Testis (tissue), 3 donors: Measurements from ENCODE around the gene STYXL2. TPM values are rescaled to one million over a fixed set of nuclear protein-coding genes. Genes with fewer than 3 reads are reported as not detected.
A peak's percentile ranks its signal among the peaks of the same experiment; 100 is the strongest.

ENCODE experiments used
- DNase-seq: peaks from one replicate; pipeline ENCODE4 v3.0.0-alpha.2; 2019
- H3K27ac ChIP-seq, 2 donors: fragments of 200-600 bp; sonication (generic); one replicate each; pipeline ENCODE4 v1.5.1; 2019
- H3K27me3 ChIP-seq: fragments of 200-600 bp; sonication (generic); one replicate; pipeline ENCODE4 v1.5.1; 2019
- H3K36me3 ChIP-seq: fragments of 200-600 bp; sonication (generic); one replicate; pipeline ENCODE4 v1.5.1; 2017; ENCODE audit warnings: low read depth; ENCODE audit errors: missing control alignments
- H3K4me1 ChIP-seq: fragments of 200-600 bp; sonication (generic); one replicate; pipeline ENCODE4 v1.5.1; 2019
- H3K4me3 ChIP-seq, 2 donors: fragments of 200-600 bp; sonication (generic); one replicate each; pipeline ENCODE4 v1.5.1; 2017 to 2019
- H3K9me3 ChIP-seq: fragments of 200-600 bp; sonication (generic); one replicate; pipeline ENCODE4 v1.5.1; 2017
- POLR2A ChIP-seq: fragments of 450-650 bp; IDR thresholded peaks from one replicate; pipeline ENCODE4 v1.6.1; 2017; ENCODE audit warnings: antibody characterized with exemption, mild to moderate bottlenecking, moderate library complexity
- WGBS, 2 donors: methylation state at CpG; one replicate each; pipeline ENCODE4 v1.1.5; 2018; 5-methylcytosine and 5-hydroxymethylcytosine counted together
- intact Hi-C: fragments of 100-400 bp; cut with DNase I; formaldehyde crosslinking; loops from one replicate; pipeline ENCODE4 v1.15.1; 2023; ENCODE audit warnings: low total_unique reads
- polyA plus RNA-seq: library from polyadenylated mRNA; stranded (reverse); fragments of 350-450 nt; fragmentation: Illumina TruSeq; extraction: RNeasy Lipid Tissue Mini Kit (QIAGEN cat#74804); gene quantifications from one replicate; pipeline ENCODE4 v1.2.3, GENCODE V29; 2014; ENCODE audit warnings: low read depth, low replicate concordance; ENCODE audit not compliant: insufficient read depth
- total RNA-seq, 2 donors: library from RNA; depleted of rRNA; stranded (reverse); fragments of >200 nt; gene quantifications; one replicate each; pipeline ENCODE4 v1.2.3, GENCODE V29; 2016
- TF ChIP-seq, protein P1 (sequence below), 3 experiments: fragments of 450-650 bp in 2 of 3; fragments of 200-600 bp in 1 of 3; sonication (generic) in 1 of 3; IDR thresholded peaks; one replicate each; pipeline ENCODE4 v1.5.1; 2016 to 2019; ENCODE audit warnings: antibody characterized with exemption in 3 of 3, mild to moderate bottlenecking in 2 of 3, moderate library complexity in 1 of 3

The STYXL2 gene
- total and polyA plus RNA-seq, 3 donors from 2014 or later = 0.19 to 1.0 (median 0.99) TPM

DNA sequence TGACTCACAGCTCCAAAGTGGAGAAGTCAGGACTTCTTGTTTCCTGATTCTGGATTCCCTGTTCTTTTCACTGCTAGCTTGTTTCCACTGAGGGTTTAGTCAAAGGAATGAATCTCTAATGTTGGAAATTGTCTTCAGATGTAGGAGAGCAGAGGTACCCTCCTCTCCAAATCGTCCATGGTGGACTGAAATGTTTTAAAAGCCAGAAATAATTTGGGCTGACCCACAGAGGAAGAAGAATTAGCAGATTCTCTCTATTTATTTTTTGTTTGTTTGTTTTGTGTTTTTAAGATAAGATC is 34.1 kb upstream of the STYXL2 start:
- no peak for DNase-seq
- TF ChIP-seq, protein P1, sequence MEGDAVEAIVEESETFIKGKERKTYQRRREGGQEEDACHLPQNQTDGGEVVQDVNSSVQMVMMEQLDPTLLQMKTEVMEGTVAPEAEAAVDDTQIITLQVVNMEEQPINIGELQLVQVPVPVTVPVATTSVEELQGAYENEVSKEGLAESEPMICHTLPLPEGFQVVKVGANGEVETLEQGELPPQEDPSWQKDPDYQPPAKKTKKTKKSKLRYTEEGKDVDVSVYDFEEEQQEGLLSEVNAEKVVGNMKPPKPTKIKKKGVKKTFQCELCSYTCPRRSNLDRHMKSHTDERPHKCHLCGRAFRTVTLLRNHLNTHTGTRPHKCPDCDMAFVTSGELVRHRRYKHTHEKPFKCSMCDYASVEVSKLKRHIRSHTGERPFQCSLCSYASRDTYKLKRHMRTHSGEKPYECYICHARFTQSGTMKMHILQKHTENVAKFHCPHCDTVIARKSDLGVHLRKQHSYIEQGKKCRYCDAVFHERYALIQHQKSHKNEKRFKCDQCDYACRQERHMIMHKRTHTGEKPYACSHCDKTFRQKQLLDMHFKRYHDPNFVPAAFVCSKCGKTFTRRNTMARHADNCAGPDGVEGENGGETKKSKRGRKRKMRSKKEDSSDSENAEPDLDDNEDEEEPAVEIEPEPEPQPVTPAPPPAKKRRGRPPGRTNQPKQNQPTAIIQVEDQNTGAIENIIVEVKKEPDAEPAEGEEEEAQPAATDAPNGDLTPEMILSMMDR (IDR thresholded peaks at IDR 0.05) = no peak
- TF ChIP-seq POLR2A = no peak
- no peaks in the 10 kb centered on the region for H3K36me3 ChIP-seq
- 51 to 67% methylated on average over 1 of the region's 1 CpG for WGBS, 2 donors
- H3K9me3 ChIP-seq = no peaks in the 10 kb centered on the region
- no peaks in the 10 kb centered on the region for H3K27me3 ChIP-seq
- no peaks in the 10 kb centered on the region for H3K4me1 ChIP-seq
- H3K4me3 ChIP-seq = no peak overlapping the region
- no peak overlapping the region for H3K27ac ChIP-seq
- intact Hi-C loops = no loop called here

DNA sequence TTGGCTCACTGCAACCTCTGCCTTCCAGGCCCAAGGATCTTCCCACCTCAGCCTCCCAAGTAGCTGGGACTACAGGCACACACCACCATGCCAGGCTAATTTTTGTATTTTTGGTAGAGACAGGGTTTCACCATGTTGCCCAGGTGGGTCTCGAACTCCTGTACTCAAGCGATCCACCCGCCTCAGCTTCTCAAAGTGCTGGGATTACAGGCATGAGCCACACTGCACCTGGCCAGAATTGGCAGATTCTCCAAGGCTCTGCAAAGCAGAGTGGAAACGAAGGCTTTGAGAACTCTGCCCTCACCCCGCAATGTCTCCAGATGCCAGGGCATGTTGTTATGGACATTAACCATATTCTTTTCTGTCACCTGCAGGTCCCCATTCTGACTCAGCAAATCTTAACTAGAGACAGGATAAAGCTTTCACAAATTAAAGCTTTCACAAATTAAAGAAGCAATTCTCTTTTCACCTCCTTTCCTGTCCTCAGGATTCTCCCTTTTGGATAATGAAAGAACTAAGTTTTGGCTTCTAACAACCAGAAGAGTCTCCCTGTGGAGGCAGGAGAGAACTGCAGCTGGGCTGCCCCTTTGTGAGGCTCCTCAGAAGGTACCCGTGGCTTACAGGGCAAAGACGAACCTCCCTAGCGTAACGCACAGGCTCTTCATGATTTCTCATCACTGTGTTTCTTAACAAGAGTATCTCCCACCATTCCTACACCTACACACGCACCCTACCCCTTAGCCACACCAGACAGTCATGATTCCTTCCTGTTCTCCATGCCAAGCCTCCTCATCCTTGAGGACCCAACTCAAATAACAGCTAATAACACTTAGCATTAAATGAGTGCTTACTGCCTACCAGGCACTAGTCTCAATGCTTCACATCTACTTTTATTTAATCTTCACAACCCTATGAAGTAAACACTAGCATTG is 33.5 kb upstream of the STYXL2 start:
- DNase-seq = no peak
- intact Hi-C loops = no loop called here
- no peak overlapping the region for H3K27ac ChIP-seq

DNA sequence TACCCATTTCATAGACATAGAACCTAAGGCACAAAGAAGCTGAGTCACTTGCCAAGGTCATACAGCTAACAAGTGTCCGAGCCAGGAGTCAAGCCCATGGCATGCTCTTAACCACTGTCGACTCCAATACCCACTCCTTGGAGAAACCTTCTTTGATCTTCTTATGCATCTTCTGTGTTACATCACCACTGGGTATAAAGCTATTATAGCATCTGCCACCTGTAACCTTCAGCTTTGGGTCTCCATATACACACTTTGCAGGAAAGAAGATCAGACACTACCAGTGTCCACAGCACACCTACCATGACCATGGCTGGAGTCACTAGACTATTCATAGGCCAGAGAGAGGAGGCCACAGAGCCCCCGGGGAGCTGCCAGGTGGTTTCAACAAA is 32.8 kb upstream of the STYXL2 start:
- no peak for DNase-seq
- Histone ChIP-seq H3K4me1 (no peaks in the 10 kb centered on the region), H3K36me3 (no peaks in the 10 kb centered on the region), H3K9me3 (no peaks in the 10 kb centered on the region), H3K27me3 (no peaks in the 10 kb centered on the region), H3K4me3 (no peak overlapping the region), H3K27ac (no peak overlapping the region)
- intact Hi-C loops = no loop called here
- WGBS, 2 donors = 76 to 87% methylated on average over 3 of the region's 3 CpGs
- TF ChIP-seq POLR2A = no peak

More for the DNA sequence above, 33.5 kb upstream of the STYXL2 start:
- Histone ChIP-seq H3K36me3 (no peaks in the 10 kb centered on the region), H3K4me3 (no peak overlapping the region), H3K9me3 (no peaks in the 10 kb centered on the region), H3K27me3 (no peaks in the 10 kb centered on the region), H3K4me1 (no peaks in the 10 kb centered on the region)
- TF ChIP-seq, protein P1 (IDR thresholded peaks at IDR 0.05) = peak; percentile 21 to 41 (median 33)
- TF ChIP-seq POLR2A = no peak
- WGBS, 2 donors = 72 to 85% methylated on average over 10 of the region's 10 CpGs

- DNase-seq = no peak
Measured at GRCh38 chr1:167064621-167065020, 29.3 kb upstream of the STYXL2 start.

DNA sequence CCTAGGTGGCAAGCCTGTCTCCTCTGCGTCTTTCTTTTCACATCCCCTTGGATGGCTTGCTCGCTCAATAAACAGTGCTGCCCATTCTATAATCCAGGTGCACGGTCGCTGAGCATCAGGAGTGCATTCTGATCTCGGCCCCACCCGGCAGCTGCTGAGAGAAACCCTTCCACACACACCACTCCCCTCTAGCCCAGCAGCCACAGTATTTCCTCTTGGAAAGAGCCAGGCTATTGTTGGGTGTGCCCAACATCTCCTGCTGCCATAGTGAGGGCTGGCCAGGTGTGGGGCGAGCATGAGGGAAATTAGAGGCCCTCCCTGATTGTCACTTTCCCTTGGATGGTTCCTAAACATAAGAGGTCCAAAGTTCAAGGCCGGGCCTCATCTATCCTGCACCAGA is 28.4 kb upstream of the STYXL2 start:
- H3K4me1 ChIP-seq = no peaks in the 10 kb centered on the region
- no peaks in the 10 kb centered on the region for H3K9me3 ChIP-seq
- no peaks in the 10 kb centered on the region for H3K27me3 ChIP-seq
- H3K36me3 ChIP-seq = no peaks in the 10 kb centered on the region
- no peak overlapping the region for H3K4me3 ChIP-seq
- WGBS, 2 donors = 71 to 98% methylated on average over 7 to 8 of the region's 8 CpGs
- intact Hi-C loops = loop anchor here (5.0 kb wide), 1 partner anchor 472 kb away; no protein-coding TSS in a partner anchor
- no peak overlapping the region for H3K27ac ChIP-seq
- DNase-seq = no peak
- TF ChIP-seq, protein P1 (IDR thresholded peaks at IDR 0.05) = no peak
- no peak for TF ChIP-seq POLR2A

More at GRCh38 chr1:167064621-167065020, 29.3 kb upstream of the STYXL2 start:
- Histone ChIP-seq H3K4me3 (no peak overlapping the region), H3K36me3 (no peaks in the 10 kb centered on the region), H3K4me1 (no peaks in the 10 kb centered on the region), H3K27me3 (no peaks in the 10 kb centered on the region), H3K27ac (no peak overlapping the region), H3K9me3 (no peaks in the 10 kb centered on the region)
- WGBS, 2 donors = 72 to 86% methylated on average over 9 of the region's 9 CpGs
- TF ChIP-seq, protein P1 (IDR thresholded peaks at IDR 0.05) = no peak
- TF ChIP-seq POLR2A = no peak
- intact Hi-C loops = loop anchor here (5.0 kb wide), 1 partner anchor 473 kb away; no protein-coding TSS in a partner anchor
